GM18867 (cell line): ENCODE measurements around the gene LACTBL1.
"Not testable (repeated sequence)": the region's sequence is repeated elsewhere in the genome, so short reads cannot be mapped to it uniquely, and the experiment has no call there.

Experiments
- ATAC-seq: cut with Tn5 transposase; IDR thresholded peaks from one replicate; pipeline ENCODE4 v1.9.1; 2021; ENCODE audit warnings: mild to moderate bottlenecking, moderate library complexity; ENCODE audit not compliant: unreplicated experiment

LACTBL1 gene

GRCh38 chr1:22972760-22973159, at the start of gene LACTBL1:
Gene LACTBL1 (minus strand): TSS chr1:22972866. CDS start chr1:22972316, 550 bp downstream.
- ATAC-seq, result no peak

- ATAC-seq, result no peak
Measured at GRCh38 chr1:23021834-23022233, 49.2 kb upstream of the LACTBL1 start.

GRCh38 chr1:23020706-23021405, 48.2 kb upstream of the LACTBL1 start:
- ATAC-seq, result no peak

- ATAC-seq, result peak; percentile 13
Measured at GRCh38 chr1:23019863-23020625, 47.4 kb upstream of the LACTBL1 start.

- peak; percentile 93 for ATAC-seq
Measured at GRCh38 chr1:23019094-23019862, 46.6 kb upstream of the LACTBL1 start, which contains the start of gene KDM1A. Gene KDM1A (plus strand): TSS chr1:23019468. CDS start chr1:23019597, 129 bp downstream.

GRCh38 chr1:23018661-23019093, 46.0 kb upstream of the LACTBL1 start:
- ATAC-seq, result no peak

GRCh38 chr1:23013657-23014056, 41.0 kb upstream of the LACTBL1 start:
- peak; percentile 45 for ATAC-seq

GRCh38 chr1:23010025-23010424, 37.4 kb upstream of the LACTBL1 start:
- not testable (repeated sequence) for ATAC-seq

GRCh38 chr1:23008901-23009300, 36.2 kb upstream of the LACTBL1 start:
- no peak for ATAC-seq

- ATAC-seq, result no peak
Measured at GRCh38 chr1:23007106-23007505, 34.4 kb upstream of the LACTBL1 start.

- not testable (repeated sequence) for ATAC-seq
Measured at GRCh38 chr1:23004769-23005168, 32.1 kb upstream of the LACTBL1 start.

GRCh38 chr1:23004112-23004511, 31.4 kb upstream of the LACTBL1 start:
- ATAC-seq, result no peak

- not testable (repeated sequence) for ATAC-seq
Measured at GRCh38 chr1:23002218-23002617, 29.6 kb upstream of the LACTBL1 start.

- ATAC-seq, result not testable (repeated sequence)
Measured at GRCh38 chr1:23000133-23000532, 27.5 kb upstream of the LACTBL1 start.

- not testable (repeated sequence) for ATAC-seq
Measured at GRCh38 chr1:22997528-22997927, 24.9 kb upstream of the LACTBL1 start.

- ATAC-seq, result no peak
Measured at GRCh38 chr1:22995774-22996173, 23.1 kb upstream of the LACTBL1 start.

GRCh38 chr1:22993220-22993795, 20.6 kb upstream of the LACTBL1 start:
- not testable (repeated sequence) for ATAC-seq

GRCh38 chr1:22992384-22992783, 19.7 kb upstream of the LACTBL1 start:
- ATAC-seq, result not testable (repeated sequence)

GRCh38 chr1:22983944-22984343, 11.3 kb upstream of the LACTBL1 start:
- ATAC-seq, result no peak

GRCh38 chr1:22980471-22980790, 7.8 kb upstream of the LACTBL1 start:
- ATAC-seq, result not testable (repeated sequence)

- no peak for ATAC-seq
Measured at GRCh38 chr1:22978299-22978698, 5.6 kb upstream of the LACTBL1 start.
